ENCODE results near the gene SREK1IP1.

Gene SREK1IP1

GRCh38 chr5:64688965-64689364 lies 79.5 kb downstream of the SREK1IP1 start:
- no peak overlapping the region for H3K9ac ChIP-seq (ENCODE audit: low read length)
- H2AFZ ChIP-seq (ENCODE audit: low read depth, low read length) = no peak overlapping the region
- TF ChIP-seq CTCF (IDR thresholded peaks at IDR 0.05; ENCODE audit: low read depth, low read length) (no peak), EZH2phosphoT487 (IDR thresholded peaks at IDR 0.05; ENCODE audit: low read depth) (no peak)
- no peak overlapping the region for H3K4me3 ChIP-seq (ENCODE audit: low read length)
- no peaks in the 10 kb centered on the region for H4K20me1 ChIP-seq (ENCODE audit: insufficient read depth, low read length)
- no peaks in the 10 kb centered on the region for H3K79me2 ChIP-seq (ENCODE audit: low read length)
- H3K27ac ChIP-seq (ENCODE audit: low read length) = no peak overlapping the region
- H3K9me3 ChIP-seq (ENCODE audit: insufficient read depth, low read length) = no peaks in the 10 kb centered on the region
- no peaks in the 10 kb centered on the region for H3K36me3 ChIP-seq (replicated peaks; ENCODE audit: low read depth, low read length)
- H3K4me1 ChIP-seq (ENCODE audit: low read length) = no peaks in the 10 kb centered on the region
- no peaks in the 10 kb centered on the region for H3K27me3 ChIP-seq (ENCODE audit: low read depth, low read length)
- no peak overlapping the region for H3K4me2 ChIP-seq (ENCODE audit: low read length)

DNA sequence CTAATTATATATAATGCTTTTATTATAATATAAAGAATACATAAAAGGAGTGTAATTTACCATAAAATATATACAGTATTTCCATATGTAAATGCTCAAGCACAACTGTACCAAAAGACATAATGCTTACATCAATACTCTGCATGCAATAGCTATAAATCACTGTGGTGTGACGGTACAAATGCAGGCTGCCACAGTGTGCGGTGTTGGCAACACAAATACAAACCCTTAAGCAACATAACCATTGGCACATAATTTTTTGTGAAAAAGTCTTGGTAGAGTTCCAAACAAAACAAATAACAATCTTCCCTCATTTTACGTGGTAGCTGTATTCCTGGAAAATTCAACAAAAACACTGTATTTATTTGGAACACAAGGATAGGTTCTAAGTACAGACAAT lies 80.1 kb downstream of the SREK1IP1 start:
- no peaks in the 10 kb centered on the region for H4K20me1 ChIP-seq (ENCODE audit: insufficient read depth, low read length)
- H3K27me3 ChIP-seq (ENCODE audit: low read depth, low read length) = no peaks in the 10 kb centered on the region
- no peak overlapping the region for H3K4me3 ChIP-seq (ENCODE audit: low read length)
- H3K4me2 ChIP-seq (ENCODE audit: low read length) = no peak overlapping the region
- H3K9ac ChIP-seq (ENCODE audit: low read length) = no peak overlapping the region
- TF ChIP-seq CTCF (IDR thresholded peaks at IDR 0.05; ENCODE audit: low read depth, low read length) = no peak
- no peaks in the 10 kb centered on the region for H3K4me1 ChIP-seq (ENCODE audit: low read length)
- H3K79me2 ChIP-seq (ENCODE audit: low read length) = no peaks in the 10 kb centered on the region
- no peaks in the 10 kb centered on the region for H3K9me3 ChIP-seq (ENCODE audit: insufficient read depth, low read length)
- no peak overlapping the region for H3K27ac ChIP-seq (ENCODE audit: low read length)
- no peaks in the 10 kb centered on the region for H3K36me3 ChIP-seq (replicated peaks; ENCODE audit: low read depth, low read length)
- no peak overlapping the region for H2AFZ ChIP-seq (ENCODE audit: low read depth, low read length)

- TF ChIP-seq CTCF (IDR thresholded peaks at IDR 0.05; ENCODE audit: low read depth, low read length) (no peak), EZH2phosphoT487 (IDR thresholded peaks at IDR 0.05; ENCODE audit: low read depth) (no peak)
- Histone ChIP-seq H3K4me3 (ENCODE audit: low read length) (no peak overlapping the region), H3K27ac (ENCODE audit: low read length) (no peak overlapping the region), H3K9me3 (ENCODE audit: insufficient read depth, low read length) (no peaks in the 10 kb centered on the region), H3K9ac (ENCODE audit: low read length) (no peak overlapping the region), H4K20me1 (ENCODE audit: insufficient read depth, low read length) (no peaks in the 10 kb centered on the region), H2AFZ (ENCODE audit: low read depth, low read length) (no peak overlapping the region), H3K36me3 (replicated peaks; ENCODE audit: low read depth, low read length) (no peaks in the 10 kb centered on the region), H3K4me2 (ENCODE audit: low read length) (no peak overlapping the region), H3K79me2 (ENCODE audit: low read length) (no peaks in the 10 kb centered on the region), H3K27me3 (ENCODE audit: low read depth, low read length) (no peaks in the 10 kb centered on the region), H3K4me1 (ENCODE audit: low read length) (no peaks in the 10 kb centered on the region)
These were observed 82.6 kb downstream of the SREK1IP1 start for GRCh38 chr5:64685866-64686265.

DNA sequence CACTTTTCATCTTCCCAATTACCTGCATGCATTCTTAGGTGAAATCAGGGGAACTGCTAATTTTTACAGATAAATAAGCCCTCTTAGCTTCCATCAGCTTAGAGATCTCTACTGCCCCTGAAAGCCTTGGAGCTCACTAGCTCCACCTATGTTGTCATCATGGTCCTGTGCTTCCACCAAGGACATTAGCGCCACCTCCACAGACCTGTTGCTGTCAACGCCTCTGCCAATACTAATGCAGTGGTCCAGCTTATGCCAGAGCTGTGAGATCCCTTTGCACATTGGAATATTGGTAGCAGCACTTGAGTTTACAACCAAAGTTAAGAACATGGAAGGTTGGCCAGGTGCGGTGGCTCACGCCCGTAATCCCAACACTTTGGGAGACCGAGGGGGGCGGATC lies 85.9 kb downstream of the SREK1IP1 start:
- no peak overlapping the region for H3K4me2 ChIP-seq (ENCODE audit: low read length)
- no peak for TF ChIP-seq EZH2phosphoT487 (IDR thresholded peaks at IDR 0.05; ENCODE audit: low read depth)
- no peak for TF ChIP-seq CTCF (IDR thresholded peaks at IDR 0.05; ENCODE audit: low read depth, low read length)
- no peaks in the 10 kb centered on the region for H4K20me1 ChIP-seq (ENCODE audit: insufficient read depth, low read length)
- H3K27me3 ChIP-seq (ENCODE audit: low read depth, low read length) = no peaks in the 10 kb centered on the region
- H3K36me3 ChIP-seq (replicated peaks; ENCODE audit: low read depth, low read length) = no peaks in the 10 kb centered on the region
- H3K4me3 ChIP-seq (ENCODE audit: low read length) = no peak overlapping the region
- no peak overlapping the region for H2AFZ ChIP-seq (ENCODE audit: low read depth, low read length)
- no peak overlapping the region for H3K9ac ChIP-seq (ENCODE audit: low read length)
- no peaks in the 10 kb centered on the region for H3K79me2 ChIP-seq (ENCODE audit: low read length)
- no peak overlapping the region for H3K27ac ChIP-seq (ENCODE audit: low read length)
- H3K4me1 ChIP-seq (ENCODE audit: low read length) = no peaks in the 10 kb centered on the region
- H3K9me3 ChIP-seq (ENCODE audit: insufficient read depth, low read length) = no peaks in the 10 kb centered on the region
